Ramos (cell line): ENCODE data around the gene CMTM5.
"Not testable (repeated sequence)": the region's sequence is repeated elsewhere in the genome, so short reads cannot be mapped to it uniquely, and the experiment has no call there.

ENCODE experiments used
- in situ Hi-C: fragments of 300-500 bp; cut with MboI; formaldehyde crosslinking; loops from one replicate; pipeline ENCODE4 v1.14.3; 2022; ENCODE audit warnings: low sequenced_read_pairs; ENCODE audit not compliant: unreplicated experiment

CMTM5 gene

DNA sequence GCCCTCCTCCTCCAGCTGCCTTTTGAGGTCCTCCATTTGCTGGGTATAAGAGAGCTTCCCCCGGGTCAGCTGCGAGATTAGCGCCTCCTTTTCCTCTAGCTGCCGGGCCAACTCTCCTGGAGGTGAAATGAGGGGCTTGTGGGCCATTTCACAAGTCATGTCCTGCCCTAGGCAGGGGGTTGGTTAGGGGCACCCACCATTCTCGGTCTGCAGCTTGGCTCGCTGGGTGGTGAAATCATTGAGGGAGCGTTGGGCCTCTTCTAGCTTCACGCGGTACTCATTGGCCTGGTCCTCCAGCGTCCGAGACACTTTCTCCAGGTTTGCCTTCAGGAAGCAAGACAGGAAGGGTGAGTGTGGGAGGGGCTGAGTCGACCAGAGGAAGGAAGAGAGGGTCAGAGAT, 12.6 kb downstream of the CMTM5 start:
- in situ Hi-C loops: loop anchor here (25.0 kb wide), 1 partner anchor 702 kb away; no protein-coding TSS in a partner anchor

DNA sequence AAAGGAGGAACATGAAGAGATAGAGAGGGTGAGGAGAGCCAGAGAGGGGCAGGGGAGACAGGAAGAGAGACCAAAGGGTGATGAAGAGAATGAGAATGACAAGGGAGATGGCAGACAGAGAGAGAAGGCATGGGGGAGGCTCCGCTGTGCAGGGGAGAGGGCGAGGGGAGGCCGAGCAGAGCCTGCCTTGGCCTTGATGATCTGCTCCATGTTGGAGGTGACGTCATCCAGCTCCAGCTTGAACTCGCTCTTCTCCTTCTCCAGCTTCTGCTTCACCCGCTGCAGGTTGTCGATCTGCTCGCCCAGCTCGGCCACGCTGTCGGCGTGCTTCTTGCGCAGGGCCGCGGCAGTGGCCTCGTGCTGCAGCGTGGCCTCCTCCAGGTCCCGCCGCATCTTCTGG, 13.0 kb downstream of the CMTM5 start:
- in situ Hi-C loops: loop anchor here (25.0 kb wide), 1 partner anchor 703 kb away; no protein-coding TSS in a partner anchor

DNA sequence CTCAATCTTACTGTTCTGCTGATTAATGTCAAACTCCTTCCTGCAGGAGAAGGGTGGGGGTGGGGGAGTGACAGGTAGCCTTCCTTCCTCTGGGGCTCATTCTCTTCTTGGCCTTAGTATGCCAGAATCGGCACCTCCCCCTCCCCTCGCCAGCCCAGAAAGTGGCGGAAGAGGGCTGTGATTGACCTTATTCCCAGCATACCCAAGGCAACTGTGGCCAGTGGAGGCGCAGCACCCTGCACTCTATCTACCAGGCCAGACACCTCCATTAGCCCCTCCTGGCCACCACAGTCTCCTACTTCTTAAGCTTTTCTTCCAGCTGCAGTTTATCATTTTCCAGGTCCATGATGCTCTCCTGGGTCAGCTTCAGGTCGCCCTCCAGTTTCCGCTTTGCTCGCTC, 15.8 kb downstream of the CMTM5 start:
- in situ Hi-C loops: loop anchor here (25.0 kb wide), 1 partner anchor 705 kb away; no protein-coding TSS in a partner anchor

DNA sequence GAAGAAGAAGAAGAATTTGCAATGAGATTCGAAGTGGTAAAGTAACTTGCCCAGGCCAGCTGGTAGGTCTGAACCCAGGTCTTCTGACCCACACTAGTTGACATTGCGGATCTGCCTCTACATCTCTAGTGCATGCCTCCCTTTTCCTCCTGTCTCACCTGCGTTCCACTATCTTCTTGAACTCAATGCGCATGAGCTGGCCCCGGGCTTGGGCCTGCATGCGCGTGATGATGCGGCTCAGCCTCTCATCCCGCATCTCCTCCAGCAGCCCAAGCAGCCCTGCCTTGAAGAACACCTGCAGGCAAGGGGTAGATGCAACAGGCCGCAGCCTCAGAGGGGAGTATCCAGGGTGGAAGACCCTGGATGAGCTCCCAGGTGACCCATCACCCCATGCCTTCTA, 19.3 kb downstream of the CMTM5 start:
- in situ Hi-C loops: loop anchor here (25.0 kb wide), 1 partner anchor 709 kb away; no protein-coding TSS in a partner anchor

DNA sequence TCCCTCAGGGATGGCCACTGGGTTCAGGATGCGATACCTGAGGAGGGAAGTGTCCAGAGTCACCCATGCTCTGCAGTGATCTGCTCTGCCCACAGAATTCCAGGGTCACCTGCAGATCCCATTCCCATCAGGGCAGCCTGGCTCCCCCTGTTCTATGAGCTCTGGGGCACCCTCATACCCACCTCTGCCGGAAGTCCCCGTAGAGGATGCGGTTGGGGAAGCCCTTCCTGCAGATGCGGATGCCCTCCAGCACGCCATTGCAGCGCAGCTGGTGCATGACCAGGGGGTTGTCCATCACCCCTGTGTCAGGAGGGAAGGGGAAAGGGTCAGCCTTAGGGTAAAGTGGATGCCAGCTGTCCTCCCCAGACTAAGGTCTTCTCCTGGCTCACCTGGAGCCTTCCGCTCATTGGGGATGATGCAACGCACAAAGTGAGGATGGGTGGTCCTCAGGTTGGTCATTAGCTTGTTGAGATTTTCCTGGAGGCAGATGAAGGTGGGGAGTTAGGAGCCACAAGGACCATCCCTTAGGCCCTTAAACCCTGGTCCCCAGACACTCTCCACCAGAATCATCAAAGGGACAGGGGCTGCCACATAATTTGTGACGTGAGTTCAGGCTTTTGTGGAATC, 20.0 kb downstream of the CMTM5 start:
- in situ Hi-C loops: loop anchor here (25.0 kb wide), 1 partner anchor 710 kb away; no protein-coding TSS in a partner anchor

DNA sequence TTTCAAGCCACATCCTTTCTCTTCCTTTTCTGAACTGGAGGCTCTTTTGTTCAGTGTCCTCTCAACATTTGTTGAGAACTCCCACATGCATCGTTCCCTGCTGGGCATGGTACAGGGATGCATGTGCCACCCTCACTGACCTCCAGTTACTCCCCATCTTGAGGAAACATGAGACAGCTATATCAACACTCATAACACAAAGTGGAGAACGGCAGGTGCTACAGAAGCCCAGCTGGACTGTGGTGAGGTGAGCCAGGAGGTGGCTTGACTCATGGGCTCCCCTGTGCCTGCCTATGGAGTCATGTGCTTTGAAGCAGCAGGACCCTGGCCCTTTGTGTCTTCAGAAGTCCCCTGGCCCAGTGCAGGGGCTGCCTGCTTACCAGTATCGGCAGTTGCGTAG, 21.5 kb downstream of the CMTM5 start:
- in situ Hi-C loops: loop anchor here (25.0 kb wide), 1 partner anchor 711 kb away; no protein-coding TSS in a partner anchor

DNA sequence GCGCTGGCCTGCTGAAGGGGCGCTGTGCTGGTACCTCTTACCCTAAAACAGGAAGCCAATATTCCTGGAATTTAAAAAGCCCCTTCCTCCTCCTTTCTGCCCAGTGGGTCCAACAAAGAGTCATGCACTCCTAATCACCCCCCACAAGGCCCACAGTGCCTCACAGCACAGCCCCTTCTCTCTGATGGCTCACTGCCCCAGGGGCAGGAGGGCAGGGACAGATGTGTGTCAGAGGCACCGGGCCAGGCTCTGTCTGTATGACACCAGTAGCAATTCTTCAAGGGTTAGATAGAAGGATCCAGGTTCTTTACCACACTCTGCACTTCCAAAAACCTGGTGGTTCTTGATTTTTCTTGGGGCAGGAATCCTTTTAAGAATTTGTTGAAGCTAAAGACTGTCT, 22.3 kb downstream of the CMTM5 start:
- in situ Hi-C loops: loop anchor here (25.0 kb wide), 1 partner anchor 712 kb away; no protein-coding TSS in a partner anchor

DNA sequence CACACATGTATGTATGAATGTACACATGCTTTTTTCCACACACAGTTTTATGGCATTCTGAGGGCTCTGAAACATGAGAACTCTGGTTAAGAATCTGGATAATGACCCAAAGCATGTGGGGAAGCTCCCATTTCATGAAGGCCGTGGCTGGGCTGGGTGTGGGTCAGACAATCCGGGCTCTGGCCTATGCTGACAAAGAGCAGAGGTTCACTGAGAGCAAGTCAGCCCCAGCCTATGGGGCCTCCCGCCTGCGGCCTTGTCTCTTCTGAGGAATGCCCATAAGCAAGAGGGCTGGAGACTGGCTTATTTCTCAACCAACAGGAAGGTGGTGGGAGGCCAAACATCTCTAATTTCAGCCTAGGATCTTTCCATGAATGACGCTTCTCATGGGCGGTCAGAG, 22.7 kb downstream of the CMTM5 start:
- in situ Hi-C loops: loop anchor here (25.0 kb wide), 1 partner anchor 712 kb away; no protein-coding TSS in a partner anchor

DNA sequence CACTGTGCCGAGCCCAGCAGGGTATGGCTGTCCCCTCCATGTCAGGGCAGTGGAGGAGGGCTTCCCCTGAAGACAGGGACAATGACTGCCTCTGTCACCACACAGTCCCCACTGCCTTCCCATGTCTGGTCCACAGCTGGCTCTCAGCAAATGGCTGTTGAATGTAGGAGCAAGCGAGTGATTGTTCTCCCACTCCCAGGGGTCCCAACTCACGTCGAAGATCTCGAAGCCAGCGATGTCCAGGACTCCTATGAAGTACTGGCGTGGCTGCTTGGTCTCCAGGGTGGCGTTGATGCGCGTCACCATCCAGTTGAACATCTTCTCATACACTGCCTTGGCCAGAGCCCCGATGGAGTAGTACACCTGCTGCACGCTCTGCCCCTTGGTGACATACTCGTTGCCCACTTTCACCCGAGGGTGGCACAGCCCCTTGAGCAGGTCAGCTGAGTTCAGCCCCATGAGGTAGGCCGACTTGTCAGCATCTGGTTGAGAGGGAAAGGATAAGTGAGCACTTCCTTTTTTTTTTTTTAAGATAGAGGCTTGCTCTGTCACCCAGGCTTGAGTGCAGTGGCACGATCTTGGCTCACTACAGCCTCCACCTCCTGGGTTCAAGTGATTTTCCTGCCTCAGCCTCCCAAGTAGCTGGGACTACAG, 23.8 kb downstream of the CMTM5 start:
- in situ Hi-C loops: not testable (repeated sequence)

DNA sequence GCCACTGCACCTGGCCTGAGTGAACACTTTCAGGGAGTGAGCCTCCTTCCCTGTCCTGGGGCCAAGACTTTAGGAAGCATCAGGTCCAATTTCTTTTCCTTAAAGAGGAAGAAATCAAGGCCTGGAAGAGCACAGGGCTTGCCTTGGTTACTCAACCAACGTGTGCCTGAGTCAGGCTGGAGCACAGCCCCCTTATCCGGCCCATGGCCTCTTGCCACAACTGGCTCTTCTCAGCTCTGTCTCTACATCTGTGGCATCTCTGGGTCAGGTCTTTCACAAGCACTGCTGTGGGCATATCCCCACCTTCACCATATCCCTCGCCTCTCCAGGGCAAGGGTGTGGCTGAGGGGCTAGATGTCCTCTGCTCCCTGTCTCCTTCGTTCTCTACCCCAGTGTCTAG, 24.4 kb downstream of the CMTM5 start:
- in situ Hi-C loops: no loop called here

DNA sequence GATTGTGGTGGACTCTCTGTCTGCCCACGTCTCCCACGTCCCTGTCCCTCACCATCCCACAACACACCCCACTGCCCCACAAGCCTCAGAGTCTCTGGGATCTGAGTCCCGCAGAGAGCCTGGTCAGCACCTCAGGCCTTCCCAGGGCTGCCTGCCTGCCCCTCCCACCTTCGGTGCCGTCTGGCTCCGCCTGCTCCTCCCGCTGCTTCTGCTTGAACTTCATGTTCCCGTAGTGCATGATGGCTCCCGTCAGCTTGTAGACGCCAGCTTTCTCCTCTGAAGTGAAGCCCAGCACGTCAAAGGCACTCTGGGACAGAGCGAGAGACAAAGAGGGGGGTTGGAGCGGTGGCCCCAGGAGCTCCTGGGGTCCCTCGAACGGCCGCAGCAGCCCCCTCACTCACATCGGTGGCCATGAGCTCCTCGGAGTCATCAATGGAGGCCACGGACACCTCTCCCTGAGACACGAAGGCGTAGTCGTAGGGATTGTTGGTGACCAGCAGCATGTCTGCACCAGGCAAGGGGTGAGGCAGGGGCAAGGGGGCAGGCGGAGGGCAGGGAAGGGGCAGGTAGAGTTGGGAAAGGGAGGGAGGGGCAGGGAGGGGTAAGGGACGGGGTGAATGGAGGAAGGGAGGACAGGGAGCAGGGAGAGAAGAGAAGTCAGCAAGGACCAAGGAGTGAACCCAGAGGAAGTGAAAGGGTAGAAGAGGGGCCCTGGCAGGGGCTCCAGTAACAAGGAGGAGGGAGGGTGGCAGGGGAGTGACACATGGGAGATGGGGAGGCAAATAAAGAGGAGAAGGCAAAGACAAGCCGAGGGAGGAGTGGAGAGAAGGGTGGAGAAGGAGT, 25.7 kb downstream of the CMTM5 start:
- in situ Hi-C loops: no loop called here

DNA sequence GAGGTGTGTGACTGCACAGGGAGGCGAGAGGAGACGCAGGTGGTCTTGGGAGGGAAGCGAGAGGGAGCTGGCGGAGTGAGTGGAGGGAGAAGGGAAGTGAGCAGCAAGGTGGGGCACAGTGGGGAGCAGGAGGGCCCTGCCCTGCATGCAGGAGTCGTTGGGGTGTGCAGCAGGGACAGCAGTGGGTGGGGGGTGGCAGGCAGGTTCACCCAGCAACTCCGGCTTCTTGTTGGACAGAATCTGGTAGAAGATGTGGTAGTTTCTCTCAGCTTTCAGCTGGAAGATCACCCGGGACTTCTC, 26.2 kb downstream of the CMTM5 start:
- in situ Hi-C loops: no loop called here

DNA sequence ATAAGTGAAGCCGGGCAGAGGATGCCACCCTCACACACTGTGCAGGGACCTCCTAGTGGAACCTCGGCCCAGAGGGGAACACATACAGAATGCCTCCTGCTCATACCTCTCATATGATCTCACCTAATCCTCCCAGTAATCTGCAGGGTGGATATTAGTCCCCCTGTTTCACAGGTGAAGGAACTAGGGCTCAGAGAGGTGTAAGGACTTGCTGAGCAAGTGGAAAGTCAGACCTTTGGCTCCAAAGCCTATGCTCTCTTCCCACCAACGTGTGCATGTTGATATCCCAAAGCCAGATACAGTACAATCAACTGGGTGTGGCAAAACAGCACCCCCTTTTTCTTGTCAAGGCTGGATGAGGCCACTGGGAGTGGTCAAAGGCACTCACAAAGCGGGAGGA, 27.1 kb downstream of the CMTM5 start:
- in situ Hi-C loops: no loop called here

DNA sequence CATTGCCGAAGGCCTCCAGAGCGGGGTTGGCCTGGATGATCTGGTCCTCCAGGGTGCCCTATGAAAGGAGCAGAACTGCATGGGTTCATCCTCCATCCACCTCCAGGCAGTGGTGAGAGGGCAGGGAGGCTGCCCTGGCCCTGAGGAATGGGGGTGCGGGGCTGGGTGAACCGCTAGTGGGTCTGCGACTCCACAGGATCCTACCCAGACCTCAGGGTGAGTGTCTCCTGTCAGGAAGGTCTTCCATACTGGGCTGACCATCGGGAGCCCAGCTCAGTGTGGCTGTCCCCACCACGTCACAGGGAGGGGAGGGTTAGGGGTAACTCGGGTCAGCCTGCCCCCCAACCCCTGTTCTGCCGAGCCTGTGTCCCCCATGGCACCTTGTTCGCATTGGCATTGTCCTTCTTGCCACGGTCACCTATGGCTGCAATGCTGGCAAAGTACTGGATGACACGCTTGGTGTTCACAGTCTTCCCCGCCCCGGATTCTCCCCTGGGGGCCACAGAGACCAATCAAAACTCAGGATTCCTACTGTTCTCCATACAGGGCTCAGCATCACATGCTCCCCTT, 27.6 kb downstream of the CMTM5 start:
- in situ Hi-C loops: no loop called here

DNA sequence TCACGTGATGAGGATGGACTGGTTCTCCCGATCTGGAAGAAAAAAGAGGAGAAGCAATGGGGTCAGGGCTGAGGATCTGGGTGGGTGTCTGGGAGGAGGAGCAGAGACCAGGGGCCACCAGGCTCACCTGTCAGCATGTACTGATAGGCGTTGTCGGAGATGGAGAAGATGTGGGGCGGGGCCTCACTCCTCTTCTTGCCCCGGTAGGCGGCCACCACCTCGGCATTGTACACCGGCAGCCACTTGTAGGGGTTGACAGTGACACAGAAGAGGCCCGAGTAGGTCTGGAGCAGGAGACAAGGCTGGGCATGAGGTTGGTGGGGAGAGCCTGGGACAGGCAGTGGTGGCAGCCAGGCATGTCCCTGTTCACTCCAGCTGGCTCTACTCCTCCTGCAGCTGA, 28.2 kb downstream of the CMTM5 start:
- in situ Hi-C loops: no loop called here

DNA sequence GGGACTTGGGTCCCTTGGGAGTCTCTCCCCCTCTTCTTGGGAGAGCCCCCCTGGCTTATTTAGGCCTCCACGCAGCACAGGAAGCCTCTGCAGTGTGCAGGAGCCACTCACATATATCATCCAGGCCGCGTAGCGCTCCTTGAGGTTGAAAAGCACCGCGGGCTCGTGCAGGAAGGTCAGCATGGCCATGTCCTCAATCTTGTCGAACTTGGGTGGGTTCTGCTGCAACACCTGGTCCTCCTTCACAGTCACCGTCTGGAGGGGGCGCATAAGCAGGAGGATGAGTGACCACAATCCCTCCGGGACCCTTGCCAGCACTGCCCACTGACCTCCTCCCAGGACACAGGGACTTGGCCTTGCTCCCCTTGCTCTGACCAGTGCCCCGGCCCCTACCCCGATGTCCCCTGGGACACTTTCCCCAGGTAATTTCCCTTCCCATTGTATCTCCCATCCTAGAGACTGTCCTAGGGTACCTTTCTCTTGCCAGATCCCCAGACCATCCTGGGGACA, 28.7 kb downstream of the CMTM5 start:
- in situ Hi-C loops: no loop called here

DNA sequence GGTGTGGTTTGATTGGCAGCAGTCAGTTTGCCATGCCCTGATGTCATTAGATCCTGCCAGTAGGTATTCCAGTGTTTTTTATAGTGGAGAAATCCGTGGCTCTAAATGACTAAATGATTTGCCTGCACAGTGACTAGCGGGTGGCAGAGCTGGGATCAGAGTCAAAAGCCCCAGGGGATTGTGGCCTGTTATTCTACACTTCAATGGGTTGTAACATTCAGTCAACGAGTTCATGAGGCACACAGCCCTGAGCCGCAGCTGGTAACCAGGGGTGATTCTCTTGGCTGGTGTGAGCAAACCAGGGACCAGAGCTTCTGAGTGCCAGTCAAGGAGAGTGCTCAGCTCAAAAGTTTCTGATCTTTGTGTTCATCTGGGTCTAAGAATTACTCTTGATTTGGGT, 29.4 kb downstream of the CMTM5 start:
- in situ Hi-C loops: no loop called here

DNA sequence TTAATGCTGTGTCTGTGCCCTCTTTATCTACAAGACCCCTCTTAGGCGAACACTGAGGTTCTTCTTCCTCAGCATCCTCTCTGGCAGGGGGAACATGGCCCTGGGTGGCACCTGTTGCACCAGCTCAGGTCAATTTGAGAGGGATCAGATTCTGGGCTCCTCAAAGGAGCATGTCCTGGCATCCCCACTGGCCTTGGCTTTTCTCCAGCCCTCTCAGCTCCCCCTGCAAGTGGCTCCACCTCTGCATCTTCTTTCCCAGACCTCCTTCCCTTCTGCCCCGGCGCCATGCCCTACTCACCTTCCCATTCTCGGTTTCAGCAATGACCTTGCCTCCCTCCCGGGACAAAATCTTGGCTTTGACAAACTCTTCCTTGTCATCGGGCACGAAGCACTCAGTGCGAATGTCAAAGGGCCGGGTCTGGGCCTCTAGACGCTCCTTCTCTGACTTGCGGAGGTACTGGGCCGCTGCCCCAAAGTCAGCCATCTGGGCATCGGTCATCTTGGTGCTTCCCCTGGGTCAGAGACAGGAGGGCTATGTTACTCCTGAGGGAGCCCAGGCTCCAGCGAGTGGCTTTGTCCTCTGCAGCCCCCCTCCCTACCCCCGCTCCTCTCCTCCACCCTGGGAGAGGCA, 30.0 kb downstream of the CMTM5 start:
- in situ Hi-C loops: no loop called here

DNA sequence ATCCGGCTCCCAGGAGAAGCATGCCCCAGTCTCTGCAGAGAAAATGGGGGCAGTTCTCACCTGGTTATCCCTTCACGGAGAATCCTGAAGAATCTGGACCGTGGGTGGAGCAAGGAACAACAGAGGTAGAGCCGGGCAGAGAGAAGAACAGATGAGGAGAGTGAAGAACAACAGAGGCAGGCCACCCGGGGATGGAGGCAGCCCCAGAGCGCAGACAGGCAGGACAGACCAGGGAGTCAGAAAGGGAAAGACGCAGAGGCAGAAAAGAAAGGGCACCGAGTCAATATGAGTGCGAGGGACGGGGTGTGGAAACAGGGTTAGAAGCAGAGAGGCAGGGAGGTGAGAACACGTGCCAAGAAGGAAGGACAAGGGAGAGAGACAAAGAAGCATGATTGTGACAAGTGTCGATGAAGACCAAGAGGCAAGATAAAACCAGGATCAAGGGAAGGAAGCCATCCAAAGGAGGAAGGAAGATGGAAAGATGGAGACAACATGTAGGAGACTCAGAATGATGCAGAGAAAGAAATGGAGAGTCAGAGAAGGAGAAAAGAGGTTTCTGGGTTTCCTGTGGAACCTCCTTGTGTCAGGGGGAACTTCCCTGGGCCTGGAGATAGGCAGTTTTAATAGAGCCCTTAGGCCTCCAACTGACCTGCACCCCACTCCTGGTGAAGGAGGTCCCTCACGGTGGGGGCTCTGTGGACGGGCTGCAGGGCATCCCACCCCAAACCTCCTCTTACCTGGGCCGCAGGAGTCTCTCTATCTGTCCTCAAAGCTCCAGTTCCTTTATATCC, 30.9 kb downstream of the CMTM5 start, which contains the start of gene MYH6:
MYH6 (minus strand) TSS at position 758 of the 791 bp plus-strand sequence. CDS start 1,050 bp downstream, outside the sequence.
- in situ Hi-C loops: no loop called here
